Neural cell (in vitro differentiated cells): ENCODE results near the gene RAB3C.

Source experiments
- EP300 ChIP-seq: fragments of 450-650 bp; conservative IDR thresholded peaks from 2 replicates; pipeline ENCODE4 v1.6.1; 2014; ENCODE audit warnings: antibody characterized with exemption, mild to moderate bottlenecking, moderate library complexity; ENCODE audit not compliant: poor library complexity, severe bottlenecking
- EZH2 ChIP-seq: fragments of 200-600, 300-800 bp; shearing (Covaris generic), sonication (generic); IDR thresholded peaks from 2 replicates; pipeline ENCODE4 v1.6.1; 2014; ENCODE audit warnings: antibody characterized with exemption, low read length, borderline replicate concordance, mild to moderate bottlenecking; ENCODE audit not compliant: insufficient read depth, poor library complexity, severe bottlenecking
- MXI1 ChIP-seq: fragments of 450-650 bp; conservative IDR thresholded peaks from 2 replicates; pipeline ENCODE4 v1.6.1; 2014; ENCODE audit warnings: antibody characterized with exemption, mild to moderate bottlenecking; ENCODE audit not compliant: poor library complexity, severe bottlenecking
- POLR2AphosphoS5 ChIP-seq: IDR thresholded peaks from 2 replicates; pipeline ENCODE4 v1.6.1; 2012
- TAF1 ChIP-seq: IDR thresholded peaks from 2 replicates; pipeline ENCODE4 v1.6.1; 2012; ENCODE audit warnings: low read depth
- TF ChIP-seq, protein P1 (sequence below): fragments of 450-650 bp; IDR thresholded peaks from 2 replicates; pipeline ENCODE4 v1.5.1; 2014; ENCODE audit warnings: antibody characterized with exemption, mild to moderate bottlenecking, moderate library complexity; ENCODE audit not compliant: poor library complexity, severe bottlenecking
- TF ChIP-seq, protein P2 (sequence below): IDR thresholded peaks from 2 replicates; pipeline ENCODE4 v1.6.1; 2012; ENCODE audit warnings: borderline replicate concordance

DNA sequence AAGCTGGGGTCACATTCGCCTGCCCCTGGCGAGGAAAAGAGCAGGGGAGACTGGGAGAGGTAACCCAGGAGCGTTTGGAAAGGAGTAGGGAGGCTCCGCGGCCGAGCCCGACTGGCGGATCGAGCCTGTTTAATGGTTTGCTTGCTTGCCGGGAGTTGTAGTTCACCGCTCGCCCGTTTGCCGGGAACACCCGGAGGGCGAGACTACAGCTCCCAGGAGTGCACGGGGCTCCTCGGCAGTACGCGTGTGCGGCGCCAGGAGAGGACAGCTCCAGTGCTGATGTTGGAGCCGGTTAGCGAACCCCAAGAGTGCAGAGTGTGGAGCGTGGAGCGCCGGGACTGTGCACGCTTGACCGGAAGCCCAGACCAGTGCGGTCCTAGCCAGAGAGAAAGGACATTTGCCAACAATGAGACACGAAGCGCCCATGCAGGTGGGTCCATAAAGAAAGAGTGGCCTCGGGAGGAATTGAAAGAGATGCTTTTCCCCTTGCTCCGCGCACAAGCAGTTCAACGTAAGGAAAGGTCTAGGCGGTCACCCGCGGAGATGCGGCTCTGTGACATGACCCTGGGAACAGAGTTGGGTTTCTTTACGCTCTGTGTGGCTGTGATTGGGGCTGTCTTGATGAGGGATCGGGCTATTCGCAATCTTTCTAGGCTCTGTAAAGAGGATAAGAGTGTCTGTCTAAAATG is at the start of gene RAB3C:
- TF ChIP-seq, protein P1, sequence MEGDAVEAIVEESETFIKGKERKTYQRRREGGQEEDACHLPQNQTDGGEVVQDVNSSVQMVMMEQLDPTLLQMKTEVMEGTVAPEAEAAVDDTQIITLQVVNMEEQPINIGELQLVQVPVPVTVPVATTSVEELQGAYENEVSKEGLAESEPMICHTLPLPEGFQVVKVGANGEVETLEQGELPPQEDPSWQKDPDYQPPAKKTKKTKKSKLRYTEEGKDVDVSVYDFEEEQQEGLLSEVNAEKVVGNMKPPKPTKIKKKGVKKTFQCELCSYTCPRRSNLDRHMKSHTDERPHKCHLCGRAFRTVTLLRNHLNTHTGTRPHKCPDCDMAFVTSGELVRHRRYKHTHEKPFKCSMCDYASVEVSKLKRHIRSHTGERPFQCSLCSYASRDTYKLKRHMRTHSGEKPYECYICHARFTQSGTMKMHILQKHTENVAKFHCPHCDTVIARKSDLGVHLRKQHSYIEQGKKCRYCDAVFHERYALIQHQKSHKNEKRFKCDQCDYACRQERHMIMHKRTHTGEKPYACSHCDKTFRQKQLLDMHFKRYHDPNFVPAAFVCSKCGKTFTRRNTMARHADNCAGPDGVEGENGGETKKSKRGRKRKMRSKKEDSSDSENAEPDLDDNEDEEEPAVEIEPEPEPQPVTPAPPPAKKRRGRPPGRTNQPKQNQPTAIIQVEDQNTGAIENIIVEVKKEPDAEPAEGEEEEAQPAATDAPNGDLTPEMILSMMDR = peak; percentile 25
- TF ChIP-seq, protein P2, sequence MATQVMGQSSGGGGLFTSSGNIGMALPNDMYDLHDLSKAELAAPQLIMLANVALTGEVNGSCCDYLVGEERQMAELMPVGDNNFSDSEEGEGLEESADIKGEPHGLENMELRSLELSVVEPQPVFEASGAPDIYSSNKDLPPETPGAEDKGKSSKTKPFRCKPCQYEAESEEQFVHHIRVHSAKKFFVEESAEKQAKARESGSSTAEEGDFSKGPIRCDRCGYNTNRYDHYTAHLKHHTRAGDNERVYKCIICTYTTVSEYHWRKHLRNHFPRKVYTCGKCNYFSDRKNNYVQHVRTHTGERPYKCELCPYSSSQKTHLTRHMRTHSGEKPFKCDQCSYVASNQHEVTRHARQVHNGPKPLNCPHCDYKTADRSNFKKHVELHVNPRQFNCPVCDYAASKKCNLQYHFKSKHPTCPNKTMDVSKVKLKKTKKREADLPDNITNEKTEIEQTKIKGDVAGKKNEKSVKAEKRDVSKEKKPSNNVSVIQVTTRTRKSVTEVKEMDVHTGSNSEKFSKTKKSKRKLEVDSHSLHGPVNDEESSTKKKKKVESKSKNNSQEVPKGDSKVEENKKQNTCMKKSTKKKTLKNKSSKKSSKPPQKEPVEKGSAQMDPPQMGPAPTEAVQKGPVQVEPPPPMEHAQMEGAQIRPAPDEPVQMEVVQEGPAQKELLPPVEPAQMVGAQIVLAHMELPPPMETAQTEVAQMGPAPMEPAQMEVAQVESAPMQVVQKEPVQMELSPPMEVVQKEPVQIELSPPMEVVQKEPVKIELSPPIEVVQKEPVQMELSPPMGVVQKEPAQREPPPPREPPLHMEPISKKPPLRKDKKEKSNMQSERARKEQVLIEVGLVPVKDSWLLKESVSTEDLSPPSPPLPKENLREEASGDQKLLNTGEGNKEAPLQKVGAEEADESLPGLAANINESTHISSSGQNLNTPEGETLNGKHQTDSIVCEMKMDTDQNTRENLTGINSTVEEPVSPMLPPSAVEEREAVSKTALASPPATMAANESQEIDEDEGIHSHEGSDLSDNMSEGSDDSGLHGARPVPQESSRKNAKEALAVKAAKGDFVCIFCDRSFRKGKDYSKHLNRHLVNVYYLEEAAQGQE = peak; percentile 89
- peak; percentile 75 for TF ChIP-seq POLR2AphosphoS5
- no peak for TF ChIP-seq EP300
- no peak for TF ChIP-seq EZH2
- peak; percentile 94 for TF ChIP-seq MXI1
- TF ChIP-seq TAF1 = peak; percentile 95
